Measurements from ENCODE around the gene DMBT1. TPM values are rescaled to one million over a fixed set of nuclear protein-coding genes. Genes with fewer than 3 reads are reported as not detected.

Gene DMBT1
- total RNA-seq, 1 experiment from 2014 or later, result 4.6 TPM

- peaks cover 84% of the 10 kb centered on the region for H3K27me3 Mint-ChIP-seq (ENCODE audit: unreplicated experiment)
- no peak overlapping the region for H3K27ac Mint-ChIP-seq (ENCODE audit: unreplicated experiment)
- no peaks in the 10 kb centered on the region for H3K36me3 Mint-ChIP-seq (ENCODE audit: insufficient read depth, unreplicated experiment)
- CTCF ChIA-PET, result no interaction called here
- H3K9me3 Mint-ChIP-seq (ENCODE audit: low read depth, unreplicated experiment), result no peaks in the 10 kb centered on the region
- intact Hi-C loops (cut with micrococcal nuclease; ENCODE audit: unreplicated experiment), result no loop called here
- no TSS peak for BruUV-seq (replicated peaks)
- no peaks in the 10 kb centered on the region for H3K4me1 Mint-ChIP-seq (ENCODE audit: low read depth, unreplicated experiment)
- no peak for DNase-seq
- no peak for TF ChIP-seq CTCF (IDR thresholded peaks at IDR 0.05; ENCODE audit: unreplicated experiment)
- H3K4me3 Mint-ChIP-seq (ENCODE audit: low read depth, unreplicated experiment), result no peak overlapping the region
Measured at GRCh38 chr10:122658356-122659049, 97.9 kb downstream of the DMBT1 start.

- intact Hi-C loops (cut with micrococcal nuclease; ENCODE audit: unreplicated experiment), result no loop called here
- Mint-ChIP-seq H3K4me3 (ENCODE audit: low read depth, unreplicated experiment) (no peak overlapping the region), H3K36me3 (ENCODE audit: insufficient read depth, unreplicated experiment) (no peaks in the 10 kb centered on the region), H3K27ac (ENCODE audit: unreplicated experiment) (no peak overlapping the region), H3K27me3 (ENCODE audit: unreplicated experiment) (peaks cover 84% of the 10 kb centered on the region), H3K9me3 (ENCODE audit: low read depth, unreplicated experiment) (no peaks in the 10 kb centered on the region), H3K4me1 (ENCODE audit: low read depth, unreplicated experiment) (no peaks in the 10 kb centered on the region)
- DNase-seq, result no peak
- CTCF ChIA-PET, result no interaction called here
- BruUV-seq (replicated peaks), result no TSS peak
- no peak for TF ChIP-seq CTCF (IDR thresholded peaks at IDR 0.05; ENCODE audit: unreplicated experiment)
Measured at GRCh38 chr10:122659126-122659525, 98.6 kb downstream of the DMBT1 start.

GRCh38 chr10:122659651-122660050 is 99.1 kb downstream of the DMBT1 start:
- BruUV-seq (replicated peaks), result no TSS peak
- H3K4me3 Mint-ChIP-seq (ENCODE audit: low read depth, unreplicated experiment), result no peak overlapping the region
- peaks cover 84% of the 10 kb centered on the region for H3K27me3 Mint-ChIP-seq (ENCODE audit: unreplicated experiment)

GRCh38 chr10:122660696-122661095 is 100.1 kb downstream of the DMBT1 start:
- CTCF ChIA-PET, result no interaction called here
- no peak for TF ChIP-seq CTCF (IDR thresholded peaks at IDR 0.05; ENCODE audit: unreplicated experiment)
- Mint-ChIP-seq H3K36me3 (ENCODE audit: insufficient read depth, unreplicated experiment) (no peaks in the 10 kb centered on the region), H3K4me3 (ENCODE audit: low read depth, unreplicated experiment) (no peak overlapping the region), H3K4me1 (ENCODE audit: low read depth, unreplicated experiment) (no peaks in the 10 kb centered on the region), H3K27ac (ENCODE audit: unreplicated experiment) (no peak overlapping the region), H3K27me3 (ENCODE audit: unreplicated experiment) (peaks cover 84% of the 10 kb centered on the region), H3K9me3 (ENCODE audit: low read depth, unreplicated experiment) (no peaks in the 10 kb centered on the region)
- DNase-seq, result no peak
- intact Hi-C loops (cut with micrococcal nuclease; ENCODE audit: unreplicated experiment), result no loop called here
- no TSS peak for BruUV-seq (replicated peaks)

More at GRCh38 chr10:122659651-122660050, 99.1 kb downstream of the DMBT1 start:
- Mint-ChIP-seq H3K4me1 (ENCODE audit: low read depth, unreplicated experiment) (no peaks in the 10 kb centered on the region), H3K27ac (ENCODE audit: unreplicated experiment) (no peak overlapping the region), H3K9me3 (ENCODE audit: low read depth, unreplicated experiment) (no peaks in the 10 kb centered on the region), H3K36me3 (ENCODE audit: insufficient read depth, unreplicated experiment) (no peaks in the 10 kb centered on the region)
- intact Hi-C loops (cut with micrococcal nuclease; ENCODE audit: unreplicated experiment), result no loop called here
- DNase-seq, result no peak
- CTCF ChIA-PET, result no interaction called here
- TF ChIP-seq CTCF (IDR thresholded peaks at IDR 0.05; ENCODE audit: unreplicated experiment), result no peak

Measured in Calu3 (cell line).